HAP-1 (cell line): ENCODE measurements around the gene OCSTAMP.
A peak's percentile ranks its signal among the peaks of the same experiment; 100 is the strongest.

Source experiments
- DNase-seq, 2 experiments: peaks; one replicate each; pipeline ENCODE4 v3.0.0-alpha.2; 2016 to 2020; ENCODE audit warnings: low spot score in 2 of 2
- H3K27me3 ChIP-seq: fragments of 250-450 bp; sonication (Bioruptor Pico); 2 replicates; pipeline ENCODE4 v1.5.1; 2020; ENCODE audit warnings: low read depth, mild to moderate bottlenecking, moderate library complexity
- H3K36me3 ChIP-seq: fragments of 250-450 bp; sonication (Bioruptor Pico); replicated peaks from 2 replicates; pipeline ENCODE4 v1.5.1; 2020; ENCODE audit warnings: mild to moderate bottlenecking
- H3K4me1 ChIP-seq: fragments of 250-450 bp; sonication (Bioruptor Pico); 2 replicates; pipeline ENCODE4 v1.5.1; 2020; ENCODE audit warnings: mild to moderate bottlenecking
- H3K4me3 ChIP-seq: fragments of 250-450 bp; sonication (Bioruptor Pico); 2 replicates; pipeline ENCODE4 v1.5.1; 2020; ENCODE audit warnings: mild to moderate bottlenecking, moderate library complexity
- H3K9me3 ChIP-seq: fragments of 250-450 bp; sonication (Bioruptor Pico); 2 replicates; pipeline ENCODE4 v1.5.1; 2020; ENCODE audit warnings: mild to moderate bottlenecking, moderate library complexity
- in situ Hi-C: fragments of 300-500 bp; cut with MboI; formaldehyde crosslinking; loops from 3 replicates; pipeline ENCODE4 v1.14.3; 2020; ENCODE audit warnings: low sequenced_read_pairs, inconsistent platforms, mixed read lengths

OCSTAMP gene

GRCh38 chr20:46541229-46541935, 9.1 kb downstream of the OCSTAMP start:
- H3K4me3 ChIP-seq, result no peak overlapping the region
- H3K36me3 ChIP-seq, result no peaks in the 10 kb centered on the region
- no peak for DNase-seq
- H3K27me3 ChIP-seq, result no peaks in the 10 kb centered on the region; the same call in 1 of the 2 replicates
- in situ Hi-C loops, result no loop called here
- H3K4me1 ChIP-seq, result no peaks in the 10 kb centered on the region
- no peaks in the 10 kb centered on the region for H3K9me3 ChIP-seq

GRCh38 chr20:46539113-46539512, 11.3 kb downstream of the OCSTAMP start:
- no peaks in the 10 kb centered on the region; the same call in 1 of the 2 replicates for H3K27me3 ChIP-seq
- no peak for DNase-seq
- H3K4me3 ChIP-seq, result no peak overlapping the region
- no peaks in the 10 kb centered on the region for H3K9me3 ChIP-seq
- in situ Hi-C loops, result no loop called here
- H3K36me3 ChIP-seq, result no peaks in the 10 kb centered on the region
- H3K4me1 ChIP-seq, result no peaks in the 10 kb centered on the region

GRCh38 chr20:46530640-46531039, 19.8 kb downstream of the OCSTAMP start:
- in situ Hi-C loops, result no loop called here
- Histone ChIP-seq H3K27me3 (no peaks in the 10 kb centered on the region), H3K36me3 (no peaks in the 10 kb centered on the region), H3K4me3 (no peak overlapping the region), H3K4me1 (no peaks in the 10 kb centered on the region), H3K9me3 (no peaks in the 10 kb centered on the region)
- no peak for DNase-seq

DNA sequence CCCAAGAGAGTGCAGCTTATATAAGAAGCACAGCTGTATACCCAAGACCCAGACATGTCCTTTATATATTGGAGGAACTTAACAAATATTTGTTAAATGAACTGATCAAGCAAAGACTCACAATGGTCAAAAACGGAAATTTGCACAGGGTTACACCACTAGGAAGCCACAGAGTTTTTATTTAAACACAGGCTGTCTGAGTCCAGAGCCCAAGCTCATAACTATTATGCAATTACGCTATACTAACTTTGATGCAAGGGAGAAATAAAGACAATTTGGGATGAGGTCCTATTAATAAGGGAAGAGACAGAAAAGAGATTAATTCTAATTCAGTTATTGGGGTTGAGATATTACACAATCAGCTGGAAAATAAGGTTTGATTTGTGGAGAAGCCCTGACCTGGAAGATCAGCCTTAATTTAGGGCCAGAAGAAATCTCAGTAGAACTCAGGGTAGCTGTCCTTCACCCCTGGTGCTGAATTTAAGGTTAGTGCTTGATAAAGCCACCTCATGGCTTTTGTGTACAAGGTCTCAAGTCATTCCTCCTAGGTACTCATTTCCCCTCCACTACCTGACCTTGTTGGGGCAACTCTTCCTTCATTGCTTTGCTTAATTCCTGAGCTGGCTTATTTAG, 26.6 kb downstream of the OCSTAMP start:
- no peaks in the 10 kb centered on the region for H3K27me3 ChIP-seq
- DNase-seq, result peak in 1 of 2 experiments; percentile 16
- H3K4me3 ChIP-seq, result no peak overlapping the region
- no peaks in the 10 kb centered on the region for H3K36me3 ChIP-seq
- H3K4me1 ChIP-seq, result no peaks in the 10 kb centered on the region
- in situ Hi-C loops, result no loop called here
- H3K9me3 ChIP-seq, result no peaks in the 10 kb centered on the region

DNA sequence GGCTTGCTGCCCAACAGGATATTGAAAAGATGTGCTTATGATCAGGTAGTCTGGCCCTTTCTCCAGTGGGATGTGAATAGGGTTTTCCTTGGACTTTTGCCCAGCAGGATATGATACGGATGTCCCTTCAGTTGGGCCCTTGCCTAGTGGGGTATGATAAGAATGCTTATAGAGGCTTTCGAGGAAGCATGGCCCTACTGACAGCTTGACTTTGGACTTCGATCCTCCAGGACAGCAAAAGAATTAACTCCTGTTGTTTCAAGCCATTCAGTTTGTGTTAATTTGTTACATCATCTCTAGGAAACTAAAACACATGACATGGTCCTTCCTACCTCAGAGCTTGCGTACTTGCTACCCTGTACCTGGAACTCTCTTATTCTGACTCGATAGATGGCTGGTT, 27.3 kb downstream of the OCSTAMP start:
- H3K36me3 ChIP-seq, result no peaks in the 10 kb centered on the region
- no peaks in the 10 kb centered on the region for H3K4me1 ChIP-seq
- no peak for DNase-seq
- in situ Hi-C loops, result no loop called here
- H3K9me3 ChIP-seq, result no peaks in the 10 kb centered on the region
- no peak overlapping the region for H3K4me3 ChIP-seq
- no peaks in the 10 kb centered on the region for H3K27me3 ChIP-seq

- in situ Hi-C loops, result no loop called here
- Histone ChIP-seq H3K4me3 (no peak overlapping the region), H3K4me1 (no peaks in the 10 kb centered on the region), H3K27me3 (no peaks in the 10 kb centered on the region; the same call in 1 of the 2 replicates), H3K36me3 (no peaks in the 10 kb centered on the region), H3K9me3 (no peaks in the 10 kb centered on the region)
- DNase-seq, result peak in 1 of 2 experiments; percentile 53
Observed at GRCh38 chr20:46520976-46521579, 29.4 kb downstream of the OCSTAMP start.

DNA sequence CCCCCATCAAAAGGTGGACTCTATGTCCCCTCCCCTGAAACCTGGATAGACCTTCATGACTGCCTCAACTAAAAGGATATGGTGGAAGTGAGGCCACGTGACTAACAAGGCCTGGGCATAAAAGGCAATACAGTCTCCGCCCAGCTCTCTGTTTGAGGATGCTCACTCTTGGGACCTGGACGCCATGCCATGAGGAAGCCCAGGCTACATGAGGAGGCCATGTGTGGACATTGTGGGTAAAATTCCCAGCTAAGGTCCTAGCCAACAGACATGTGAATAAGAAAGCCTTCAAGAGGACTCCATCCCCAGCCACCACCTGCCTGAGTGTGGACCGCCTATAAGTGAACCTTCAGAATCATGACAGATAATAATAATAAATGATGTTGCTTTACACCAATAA, 29.9 kb downstream of the OCSTAMP start:
- DNase-seq, result no peak
- in situ Hi-C loops, result no loop called here
- no peaks in the 10 kb centered on the region for H3K9me3 ChIP-seq
- H3K27me3 ChIP-seq, result no peaks in the 10 kb centered on the region; the same call in 1 of the 2 replicates
- H3K36me3 ChIP-seq, result no peaks in the 10 kb centered on the region
- no peak overlapping the region for H3K4me3 ChIP-seq
- no peaks in the 10 kb centered on the region for H3K4me1 ChIP-seq

DNA sequence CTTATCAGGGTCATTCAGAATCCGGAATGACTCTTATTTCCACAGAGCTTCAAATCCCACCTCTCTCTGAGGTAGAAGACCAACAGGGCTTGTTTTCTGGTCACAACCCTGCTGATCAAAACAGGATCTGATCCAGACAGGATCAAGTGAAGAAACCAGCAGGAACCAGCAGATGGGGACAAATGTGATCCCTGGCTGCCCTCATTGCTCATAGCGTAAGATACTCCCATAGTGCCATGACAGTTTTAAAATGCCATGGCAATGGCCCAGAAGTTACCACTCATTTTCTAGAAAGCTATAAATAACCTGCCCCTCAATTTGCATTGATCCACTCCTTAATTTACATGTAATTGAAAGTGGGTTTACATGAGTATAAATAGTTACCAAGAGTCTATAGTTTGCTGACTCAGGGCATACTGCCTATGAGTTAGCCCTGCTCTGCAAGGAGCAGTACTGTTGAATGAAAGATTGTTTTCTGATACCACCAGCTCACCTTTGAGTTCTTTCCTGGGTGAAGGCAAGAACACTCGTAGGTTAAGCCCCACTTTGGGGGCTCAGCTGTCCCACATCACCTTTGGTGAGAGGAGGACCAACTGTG, 30.9 kb downstream of the OCSTAMP start:
- no peaks in the 10 kb centered on the region for H3K9me3 ChIP-seq
- no peaks in the 10 kb centered on the region for H3K36me3 ChIP-seq
- no peaks in the 10 kb centered on the region for H3K4me1 ChIP-seq
- H3K27me3 ChIP-seq, result no peaks in the 10 kb centered on the region; the same call in 1 of the 2 replicates
- in situ Hi-C loops, result no loop called here
- H3K4me3 ChIP-seq, result no peak overlapping the region
- DNase-seq, result no peak

DNA sequence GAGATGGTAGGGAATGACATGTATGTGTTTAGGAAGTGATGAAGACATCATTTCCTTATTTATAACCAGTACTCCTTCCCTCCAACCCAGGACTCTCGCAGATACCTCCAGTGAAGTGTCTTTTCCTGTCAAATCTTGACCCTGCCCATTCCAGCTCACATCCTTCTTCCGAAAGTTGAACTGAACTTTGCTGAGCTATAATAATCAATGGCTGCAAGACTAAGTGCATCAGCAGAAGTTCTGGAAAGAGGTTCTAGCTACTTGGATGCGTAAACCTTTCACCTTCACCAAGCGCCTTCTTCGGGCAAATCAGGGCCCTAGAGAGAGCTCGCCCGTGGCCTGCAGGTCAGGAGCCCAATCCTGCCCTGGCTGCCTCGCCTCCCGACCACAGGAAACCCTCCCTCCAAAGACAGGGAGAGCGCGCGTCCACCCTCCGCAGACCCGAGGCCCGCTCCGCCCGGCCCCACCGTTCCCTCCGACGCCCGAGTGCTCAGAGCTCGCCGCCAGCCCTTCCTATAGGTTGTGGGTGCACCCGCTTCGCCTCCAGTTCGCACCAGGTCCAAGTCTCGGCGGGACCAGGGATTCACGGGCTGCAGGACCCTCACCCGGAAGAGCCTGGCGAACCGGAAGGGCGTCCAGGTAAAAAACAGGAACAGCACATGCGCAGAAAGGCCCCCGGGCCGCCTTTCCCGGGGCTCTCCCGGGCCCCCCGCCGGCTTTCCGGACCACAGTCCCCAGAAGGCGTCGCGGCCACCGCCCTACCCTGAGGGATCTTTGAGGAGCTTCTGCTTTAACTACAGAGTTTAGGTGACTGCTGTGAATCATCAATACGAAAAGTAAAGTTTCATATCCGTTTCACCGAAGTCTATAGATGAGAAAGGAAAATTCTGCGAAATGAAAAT, 37.3 kb downstream of the OCSTAMP start, which contains the start of gene ZNF334:
ZNF334 (minus strand) TSS at position 617 of the 902 bp plus-strand sequence. CDS start 1,457 bp downstream, outside the sequence.
- no peak within 1 kb of the TSS for H3K4me3 ChIP-seq
- no peaks in the 10 kb centered on the region; the same call in 1 of the 2 replicates for H3K27me3 ChIP-seq
- DNase-seq, result peak in 1 of 2 experiments; percentile 14
- H3K4me1 ChIP-seq, result no peaks in the 10 kb centered on the region
- H3K9me3 ChIP-seq, result no peaks in the 10 kb centered on the region
- in situ Hi-C loops, result no loop called here
- H3K36me3 ChIP-seq, result no peaks in the 10 kb centered on the region

GRCh38 chr20:46509523-46509922, 40.9 kb downstream of the OCSTAMP start:
- no peaks in the 10 kb centered on the region for H3K27me3 ChIP-seq
- no peaks in the 10 kb centered on the region for H3K4me1 ChIP-seq
- in situ Hi-C loops, result no loop called here
- H3K4me3 ChIP-seq, result no peak overlapping the region
- DNase-seq, result no peak
- H3K9me3 ChIP-seq, result no peaks in the 10 kb centered on the region
- no peaks in the 10 kb centered on the region for H3K36me3 ChIP-seq

- no peaks in the 10 kb centered on the region for H3K27me3 ChIP-seq
- no peak overlapping the region for H3K4me3 ChIP-seq
- in situ Hi-C loops, result no loop called here
- DNase-seq, result no peak
- no peaks in the 10 kb centered on the region for H3K36me3 ChIP-seq
- H3K4me1 ChIP-seq, result no peaks in the 10 kb centered on the region
- no peaks in the 10 kb centered on the region for H3K9me3 ChIP-seq
Observed at GRCh38 chr20:46507760-46508407, 42.6 kb downstream of the OCSTAMP start.

GRCh38 chr20:46505506-46505905, 44.9 kb downstream of the OCSTAMP start:
- Histone ChIP-seq H3K9me3 (peaks cover 4% of the 10 kb centered on the region; the same call in 1 of the 2 replicates), H3K27me3 (no peaks in the 10 kb centered on the region), H3K4me1 (no peaks in the 10 kb centered on the region), H3K4me3 (no peak overlapping the region), H3K36me3 (no peaks in the 10 kb centered on the region)
- in situ Hi-C loops, result no loop called here
- no peak for DNase-seq

GRCh38 chr20:46501961-46502360, 48.5 kb downstream of the OCSTAMP start:
- in situ Hi-C loops, result no loop called here
- Histone ChIP-seq H3K27me3 (no peaks in the 10 kb centered on the region), H3K4me3 (no peak overlapping the region), H3K9me3 (peaks cover 4% of the 10 kb centered on the region; the same call in 1 of the 2 replicates), H3K36me3 (no peaks in the 10 kb centered on the region), H3K4me1 (no peaks in the 10 kb centered on the region)
- no peak for DNase-seq
